SK-N-SH (cell line): Measurements from ENCODE around the gene PORCN. TPM values are rescaled to one million over a fixed set of nuclear protein-coding genes. Genes with fewer than 3 reads are reported as not detected.

Source experiments
- CTCF ChIA-PET: fragments of 300-600, 350-600 bp; formaldehyde crosslinking; extraction: SDS; loops from one replicate; lab custom pipeline; 2021; lab: Yijun Ruan, JAX
- POLR2A ChIA-PET: fragments of 350-600 bp; sonication (Branson Sonifier 250); formaldehyde crosslinking; extraction: SDS; loops from one replicate; lab custom pipeline; 2020; ENCODE audit warnings: antibody characterized with exemption, inconsistent platforms; lab: Yijun Ruan, JAX
- DNase-seq: peaks from one replicate; pipeline ENCODE4 v3.0.0; 2012
- H2AFZ ChIP-seq: fragments of 200-600 bp; sonication (generic); 2 replicates; pipeline ENCODE4 v1.8.1; 2016; ENCODE audit warnings: antibody characterized with exemption, mild to moderate bottlenecking, low read depth
- H3F3A ChIP-seq: fragments of 200-600 bp; sonication (generic); replicated peaks from 2 replicates; pipeline ENCODE3; 2016; ENCODE audit warnings: antibody characterized with exemption, mild to moderate bottlenecking; ENCODE audit not compliant: insufficient read depth
- H3K27ac ChIP-seq, 2 experiments: fragments of 200-500 bp in 1 of 2; fragments of 200-600 bp in 1 of 2; sonication (Bioruptor generic) in 1 of 2; sonication (generic), shearing (Covaris generic) in 1 of 2; 2 replicates each; pipeline versions ENCODE4 v1.5.1 to v1.6.1; 2014 to 2016; ENCODE audit warnings: low read depth in 2 of 2, inconsistent platforms in 1 of 2, low read length in 1 of 2, mild to moderate bottlenecking in 1 of 2, mixed read lengths in 1 of 2
- H3K27me3 ChIP-seq: fragments of 200-600 bp; sonication (generic), shearing (Covaris generic); 2 replicates; pipeline ENCODE4 v1.6.1; 2016; ENCODE audit warnings: mixed run types; ENCODE audit not compliant: insufficient read depth
- H3K36me3 ChIP-seq, 2 experiments: fragments of 200-500 bp in 1 of 2; fragments of 200-600 bp in 1 of 2; sonication (Bioruptor generic) in 1 of 2; sonication (generic) in 1 of 2; replicated peaks in 1 of 2; 2 replicates each; pipeline versions ENCODE3 to v1.5.1; 2014 to 2016; ENCODE audit warnings: low read length in 1 of 2, mild to moderate bottlenecking in 1 of 2; ENCODE audit not compliant: insufficient read depth in 2 of 2, control insufficient read depth in 1 of 2
- H3K4me1 ChIP-seq, 2 experiments: fragments of 200-500 bp in 1 of 2; fragments of 200-600 bp in 1 of 2; sonication (Bioruptor generic) in 1 of 2; sonication (generic), shearing (Covaris generic) in 1 of 2; 2 replicates each; pipeline versions ENCODE4 v1.5.1 to v1.6.1; 2014 to 2016; ENCODE audit warnings: low read depth in 1 of 2, low read length in 1 of 2, mixed run types in 1 of 2; ENCODE audit not compliant: insufficient read depth in 2 of 2, control insufficient read depth in 1 of 2
- H3K4me2 ChIP-seq: fragments of 200-600 bp; sonication (generic), shearing (Covaris generic); 2 replicates; pipeline ENCODE4 v1.6.1; 2017; ENCODE audit warnings: mixed run types
- H3K4me3 ChIP-seq, 2 experiments: fragments of 200-500 bp in 1 of 2; fragments of 200-600 bp in 1 of 2; sonication (Bioruptor generic) in 1 of 2; sonication (generic), shearing (Covaris generic) in 1 of 2; 2 replicates each; pipeline versions ENCODE4 v1.5.1 to v1.8.1; 2014 to 2016; ENCODE audit warnings: low read depth in 2 of 2, inconsistent platforms in 1 of 2, low read length in 1 of 2, mild to moderate bottlenecking in 1 of 2, mixed read lengths in 1 of 2, moderate library complexity in 1 of 2
- H3K79me2 ChIP-seq: fragments of 200-600 bp; sonication (generic); 2 replicates; pipeline ENCODE4 v1.8.1; 2017; ENCODE audit warnings: mild to moderate bottlenecking; ENCODE audit not compliant: insufficient read depth
- H3K9ac ChIP-seq: fragments of 200-600 bp; sonication (generic); 2 replicates; pipeline ENCODE4 v1.6.1; 2017; ENCODE audit warnings: mixed run types
- H3K9me2 ChIP-seq: fragments of 200-600 bp; sonication (generic); 2 replicates; pipeline ENCODE4 v1.6.1; 2017; ENCODE audit warnings: mixed run types
- H3K9me3 ChIP-seq: fragments of 200-600 bp; sonication (generic); 2 replicates; pipeline ENCODE4 v1.6.1; 2017; ENCODE audit warnings: mixed run types, mild to moderate bottlenecking, moderate library complexity
- H4K20me1 ChIP-seq: fragments of 200-600 bp; sonication (generic); 2 replicates; pipeline ENCODE4 v1.6.1; 2017; ENCODE audit warnings: mild to moderate bottlenecking, mixed run types; ENCODE audit not compliant: insufficient read depth
- CTCF ChIP-seq: fragments of 200-600 bp; sonication (generic); IDR thresholded peaks from 2 replicates; pipeline ENCODE4 v1.6.1; 2017; ENCODE audit warnings: antibody characterized with exemption, mild to moderate bottlenecking, moderate library complexity
- EP300 ChIP-seq, 2 experiments: IDR thresholded peaks; 2 replicates each; pipeline versions ENCODE4 v1.4.0 to v1.6.1; 2012; ENCODE audit warnings: borderline replicate concordance in 1 of 2, low read depth in 1 of 2, low read length in 1 of 2
- FOSL2 ChIP-seq: IDR thresholded peaks from 2 replicates; pipeline ENCODE4 v1.4.0; 2012; ENCODE audit warnings: low read depth, mild to moderate bottlenecking, moderate library complexity, borderline replicate concordance
- FOXM1 ChIP-seq: IDR thresholded peaks from 2 replicates; pipeline ENCODE4 v1.4.0; 2012; ENCODE audit warnings: low read depth, mild to moderate bottlenecking
- GABPA ChIP-seq: IDR thresholded peaks from 2 replicates; pipeline ENCODE4 v1.4.0; 2012; ENCODE audit warnings: low read depth, mild to moderate bottlenecking
- MAX ChIP-seq: IDR thresholded peaks from 2 replicates; pipeline ENCODE4 v1.4.0; 2012; ENCODE audit warnings: low read depth
- MXI1 ChIP-seq: IDR thresholded peaks from 2 replicates; pipeline ENCODE4 v1.6.1; 2012; ENCODE audit warnings: mild to moderate bottlenecking, low read depth, low read length, improper control_type of control experiment
- NRF1 ChIP-seq: IDR thresholded peaks from 2 replicates; pipeline ENCODE4 v1.6.1; 2012; ENCODE audit warnings: low read depth, mild to moderate bottlenecking, low read length
- POLR2AphosphoS5 ChIP-seq: IDR thresholded peaks from 2 replicates; pipeline ENCODE4 v1.6.1; 2012; ENCODE audit warnings: low read depth, low read length
- RAD21 ChIP-seq: IDR thresholded peaks from 2 replicates; pipeline ENCODE4 v1.6.1; 2012; ENCODE audit warnings: mild to moderate bottlenecking, low read length
- REST ChIP-seq: IDR thresholded peaks from 2 replicates; pipeline ENCODE4 v1.6.1; 2012; ENCODE audit warnings: mild to moderate bottlenecking, low read depth, low read length, moderate library complexity
- TAF1 ChIP-seq: IDR thresholded peaks from 2 replicates; pipeline ENCODE4 v1.6.1; 2012; ENCODE audit warnings: low read depth, mild to moderate bottlenecking, low read length, moderate library complexity, borderline replicate concordance
- TCF12 ChIP-seq: IDR thresholded peaks from 2 replicates; pipeline ENCODE4 v1.4.0; 2012
- ZBTB33 ChIP-seq: IDR thresholded peaks from 2 replicates; pipeline ENCODE4 v1.4.0; 2012; ENCODE audit warnings: low read depth, borderline replicate concordance
- WGBS: methylation state at CpG from one replicate; pipeline ENCODE4 v1.1.6; 2017; ENCODE audit warnings: low lambda C conversion rate; 5-methylcytosine and 5-hydroxymethylcytosine counted together
- polyA plus RNA-seq, 3 experiments: library from polyadenylated mRNA; depleted of rRNA; stranded (reverse); fragments of >200 nt; gene quantifications; 2 replicates each; pipeline ENCODE4 v1.2.3, GENCODE V29; 2012

The PORCN gene
- polyA plus RNA-seq (2012; rRNA removed): 10.6 and 11.0 TPM in 2 replicates
- polyA plus RNA-seq (2012; cell fraction: cytosol; rRNA removed): 4.7 and 7.9 TPM in 2 replicates
- 15.1 and 17.2 TPM in 2 replicates for polyA plus RNA-seq (2012; cell fraction: nucleus; rRNA removed)

GRCh38 chrX:48508400-48509244 lies at the start of gene PORCN:
TSS of gene PORCN (plus strand) at chrX:48508992. CDS start at chrX:48509821, 829 bp downstream.
- Histone ChIP-seq H3K9me2 (no peaks in the 10 kb centered on the region), H3K79me2 (no peaks in the 10 kb centered on the region), H3K36me3 (no peaks in the 10 kb centered on the region), H3K9ac (peak within 1 kb of the TSS; percentile 70), H3K4me2 (peak within 1 kb of the TSS; percentile 82), H3K27ac (peak within 1 kb of the TSS in 1 of 2 experiments; percentile 48; a peak in 1 of 4 replicates), H3K4me1 (peaks cover 0 to 12% of the 10 kb centered on the region in 2 experiments; a peak in 1 of 4 replicates), H3K27me3 (no peaks in the 10 kb centered on the region; the same call in 1 of the 2 replicates), H2AFZ (peak within 1 kb of the TSS; percentile 84), H4K20me1 (no peaks in the 10 kb centered on the region), H3F3A (no peaks in the 10 kb centered on the region), H3K4me3 (peak within 1 kb of the TSS; percentile 64 to 68), H3K9me3 (no peaks in the 10 kb centered on the region)
- POLR2A ChIA-PET: no interaction called here
- WGBS: 44% methylated on average over 32 of the region's 65 CpGs
- peak; percentile 92 for DNase-seq
- TF ChIP-seq MAX (0 out of 2 replicates have a peak, but pooled peaks have one; percentile 25), ZBTB33 (no peak), GABPA (no peak), TCF12 (no peak), TAF1 (peak; percentile 28; the same call in 1 of the 2 replicates), MXI1 (peak; percentile 26; the same call in 1 of the 2 replicates), POLR2AphosphoS5 (peak; percentile 67; the same call in 1 of the 2 replicates)
- CTCF ChIA-PET: interaction anchor here (1.2 kb wide), 1 partner anchor 11 kb away, joined by 3 read pairs; no protein-coding TSS in a partner anchor

- Histone ChIP-seq H3K9me2 (no peaks in the 10 kb centered on the region), H3K9me3 (no peaks in the 10 kb centered on the region), H3K4me3 (no peak overlapping the region), H4K20me1 (no peaks in the 10 kb centered on the region), H3K9ac (no peak overlapping the region), H3K27ac (no peak overlapping the region), H3K4me2 (no peak overlapping the region), H3K27me3 (no peaks in the 10 kb centered on the region; the same call in 1 of the 2 replicates), H3K4me1 (no peaks in the 10 kb centered on the region), H3K79me2 (no peaks in the 10 kb centered on the region), H3F3A (no peaks in the 10 kb centered on the region), H2AFZ (no peak overlapping the region), H3K36me3 (no peaks in the 10 kb centered on the region)
- POLR2A ChIA-PET: no interaction called here
- CTCF ChIA-PET: interaction anchor here (0.9 kb wide), 1 partner anchor 15 kb away, joined by 3 read pairs; no protein-coding TSS in a partner anchor
- no peak for DNase-seq
- 38% methylated on average over 5 of the region's 6 CpGs for WGBS
- TF ChIP-seq REST (no peak), ZBTB33 (no peak), FOXM1 (no peak), RAD21 (no peak), CTCF (no peak), FOSL2 (no peak), TCF12 (no peak), NRF1 (no peak), MXI1 (no peak), EP300 (IDR thresholded peaks at IDR 0.05; ENCODE audit: borderline replicate concordance in 1 of 2, low read depth in 1 of 2, low read length in 1 of 2) (no peak)
These were observed 49.3 kb upstream of the PORCN start for GRCh38 chrX:48459483-48459882.
